Cardiac fibroblast (primary cell): ENCODE data around the gene RAB1A.

Experiments used
- DNase-seq, 2 donors: peaks; one replicate each; pipeline versions ENCODE4 v3.0.0 to v3.0.0-alpha.2; 2010; ENCODE audit warnings: low read depth in 2 of 2
- H3K4me3 ChIP-seq, 2 donors: replicated peaks in 1 of 2; 1 replicate in 1 of 2; 2 replicates in 1 of 2; pipeline ENCODE4 v1.5.1; 2011; ENCODE audit warnings: low read depth in 2 of 2, low read length in 2 of 2, mild to moderate bottlenecking in 2 of 2, moderate library complexity in 1 of 2
- CTCF ChIP-seq: IDR thresholded peaks from one replicate; pipeline ENCODE4 v1.5.1; 2011; ENCODE audit warnings: low read depth, mild to moderate bottlenecking, low read length, inconsistent platforms

Gene RAB1A

DNA sequence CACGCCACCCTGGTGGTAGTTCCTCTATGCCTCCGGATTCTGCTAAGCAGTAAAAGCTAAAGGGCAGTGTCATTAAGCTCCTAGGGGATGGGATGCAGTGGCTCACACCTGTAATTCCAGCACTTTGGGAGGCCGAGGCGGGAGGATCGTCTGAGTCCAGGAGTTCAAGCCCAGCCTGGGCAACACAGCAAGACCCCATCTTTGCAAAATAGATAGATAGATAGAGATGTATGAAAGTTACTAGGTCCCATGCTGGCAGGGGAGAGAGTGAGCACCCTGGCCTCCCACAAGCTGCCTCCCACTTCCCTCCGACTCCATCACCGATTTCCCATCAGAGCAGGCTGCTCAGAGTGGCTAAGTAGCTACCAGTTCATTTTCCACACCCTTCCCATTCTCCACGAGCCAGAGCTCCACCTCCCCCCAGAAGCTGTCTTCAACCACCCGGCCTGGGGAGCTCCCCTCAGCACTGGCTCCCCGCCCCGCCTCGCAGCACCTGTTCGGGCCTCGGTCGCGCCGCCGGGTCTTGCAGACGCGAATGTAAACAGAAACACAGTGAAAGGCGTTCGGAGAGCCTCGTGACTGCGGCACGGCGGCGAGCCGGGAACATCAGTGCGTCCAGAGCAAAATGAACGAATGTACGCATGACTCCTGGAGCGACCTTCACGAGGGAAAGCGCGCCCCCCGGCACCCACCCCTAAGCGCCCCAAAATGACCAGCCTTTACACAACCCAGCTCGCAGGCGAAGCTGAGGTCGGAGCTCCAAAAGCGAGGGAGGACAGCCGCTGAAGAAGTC, 74.3 kb downstream of the RAB1A start:
- TF ChIP-seq CTCF, result no peak
- DNase-seq, result no peak

DNA sequence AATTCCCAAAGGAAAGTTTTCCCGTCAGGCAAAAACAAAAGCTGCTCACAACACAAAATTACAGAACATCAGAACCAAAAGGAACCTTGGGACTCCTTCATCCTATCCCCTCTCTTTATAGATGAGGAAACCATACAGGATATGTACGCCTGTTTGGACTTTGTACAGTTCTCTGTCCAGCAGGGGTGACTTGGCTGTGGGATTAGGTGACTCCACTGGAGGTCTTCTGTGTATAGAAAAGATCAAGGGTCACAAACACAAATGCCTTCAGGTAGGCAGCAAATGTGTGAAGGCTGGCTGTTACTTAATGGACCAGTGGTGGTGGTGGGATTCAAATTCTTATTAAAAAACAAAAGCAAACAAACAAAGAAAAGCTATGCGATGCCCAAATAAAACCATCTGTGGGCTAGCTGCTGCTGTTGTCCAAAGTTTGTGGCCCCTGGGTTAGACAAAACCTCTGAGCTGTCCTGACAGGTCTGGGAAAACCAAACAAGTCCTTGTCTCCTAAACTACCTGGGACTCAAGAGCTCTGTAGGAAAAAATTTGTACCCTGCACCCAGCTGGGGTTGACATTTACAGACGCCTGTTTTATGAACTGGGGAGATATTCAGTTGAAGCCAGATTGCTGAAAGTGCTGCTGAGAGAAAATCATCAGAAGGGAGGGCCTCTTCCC, 75.0 kb downstream of the RAB1A start:
- no peak overlapping the region for H3K4me3 ChIP-seq
- no peak for TF ChIP-seq CTCF
- DNase-seq, result no peak

More for the DNA sequence above, 74.3 kb downstream of the RAB1A start:
- peak overlapping the region; percentile 74 to 76 for H3K4me3 ChIP-seq

GRCh38 chr2:65053199-65053598, 76.7 kb downstream of the RAB1A start:
- no peak overlapping the region for H3K4me3 ChIP-seq
- TF ChIP-seq CTCF, result no peak
- DNase-seq, result no peak

DNA sequence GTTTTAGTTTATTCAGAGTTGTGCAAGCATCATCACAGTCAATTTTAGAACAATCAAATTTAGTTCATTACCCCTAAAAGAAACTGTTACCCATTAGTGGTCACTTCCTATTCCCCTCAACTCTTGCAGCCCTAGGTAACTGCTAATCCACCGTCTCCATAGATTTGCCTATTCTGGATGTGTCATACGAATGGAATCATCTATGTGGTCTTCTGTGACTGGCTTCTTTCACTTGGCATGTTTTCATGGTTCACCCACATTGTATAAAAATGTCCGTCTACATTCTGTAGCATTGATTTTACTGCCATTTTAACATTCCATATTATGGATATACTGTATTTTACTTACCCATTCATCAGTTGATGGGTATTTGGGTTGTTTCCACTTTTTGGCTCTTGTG, 79.0 kb downstream of the RAB1A start:
- H3K4me3 ChIP-seq, result no peak overlapping the region
- TF ChIP-seq CTCF, result no peak
- DNase-seq, result no peak

GRCh38 chr2:65049010-65049639, 80.8 kb downstream of the RAB1A start:
- no peak for DNase-seq
- TF ChIP-seq CTCF, result no peak
- H3K4me3 ChIP-seq, result no peak overlapping the region

GRCh38 chr2:65046633-65047407, 83.1 kb downstream of the RAB1A start:
- no peak for TF ChIP-seq CTCF
- peak in 1 of 2 donors; percentile 30 for DNase-seq
- H3K4me3 ChIP-seq, result no peak overlapping the region
